ENCODE results near the gene COQ5.

Gene COQ5

DNA sequence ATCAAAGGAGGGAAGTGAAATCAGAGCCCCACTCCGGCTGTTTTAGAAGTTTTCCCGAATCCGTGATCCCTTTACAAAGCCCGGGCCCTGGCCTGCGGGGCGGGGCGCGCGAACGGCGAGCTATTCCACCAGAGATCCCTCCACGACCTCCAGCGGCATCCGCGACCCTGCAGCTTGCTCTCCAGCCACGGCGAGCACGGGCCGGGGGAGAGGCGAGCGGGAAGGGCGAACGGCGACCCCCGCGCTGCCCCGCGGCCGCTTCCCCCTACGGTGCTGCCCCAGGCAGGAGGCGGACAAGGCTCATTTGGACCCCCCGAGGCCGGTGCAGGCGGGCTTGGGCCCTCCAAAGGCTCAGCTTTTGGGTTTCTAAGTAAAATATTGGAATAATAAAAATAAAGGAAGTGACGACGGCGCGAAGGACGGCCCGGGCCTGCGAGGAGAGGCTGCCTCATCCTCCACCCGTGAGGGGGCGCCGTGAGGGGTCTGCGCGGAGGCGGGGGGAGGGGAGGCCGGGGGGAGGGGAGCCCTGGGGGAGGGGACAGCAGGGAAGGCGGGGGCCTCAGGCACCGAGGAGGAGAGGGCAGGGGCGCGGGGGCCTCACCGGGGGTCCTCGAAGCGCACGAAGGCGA is 60.0 kb downstream of the COQ5 start (continued):
- TF ChIP-seq, protein P1, sequence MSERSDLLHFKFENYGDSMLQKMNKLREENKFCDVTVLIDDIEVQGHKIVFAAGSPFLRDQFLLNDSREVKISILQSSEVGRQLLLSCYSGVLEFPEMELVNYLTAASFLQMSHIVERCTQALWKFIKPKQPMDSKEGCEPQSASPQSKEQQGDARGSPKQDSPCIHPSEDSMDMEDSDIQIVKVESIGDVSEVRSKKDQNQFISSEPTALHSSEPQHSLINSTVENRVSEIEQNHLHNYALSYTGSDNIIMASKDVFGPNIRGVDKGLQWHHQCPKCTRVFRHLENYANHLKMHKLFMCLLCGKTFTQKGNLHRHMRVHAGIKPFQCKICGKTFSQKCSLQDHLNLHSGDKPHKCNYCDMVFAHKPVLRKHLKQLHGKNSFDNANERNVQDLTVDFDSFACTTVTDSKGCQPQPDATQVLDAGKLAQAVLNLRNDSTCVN (tag by site-specific recombination; optimal IDR thresholded peaks at IDR 0.05), result peak; percentile 53
- TF ChIP-seq, protein P2, sequence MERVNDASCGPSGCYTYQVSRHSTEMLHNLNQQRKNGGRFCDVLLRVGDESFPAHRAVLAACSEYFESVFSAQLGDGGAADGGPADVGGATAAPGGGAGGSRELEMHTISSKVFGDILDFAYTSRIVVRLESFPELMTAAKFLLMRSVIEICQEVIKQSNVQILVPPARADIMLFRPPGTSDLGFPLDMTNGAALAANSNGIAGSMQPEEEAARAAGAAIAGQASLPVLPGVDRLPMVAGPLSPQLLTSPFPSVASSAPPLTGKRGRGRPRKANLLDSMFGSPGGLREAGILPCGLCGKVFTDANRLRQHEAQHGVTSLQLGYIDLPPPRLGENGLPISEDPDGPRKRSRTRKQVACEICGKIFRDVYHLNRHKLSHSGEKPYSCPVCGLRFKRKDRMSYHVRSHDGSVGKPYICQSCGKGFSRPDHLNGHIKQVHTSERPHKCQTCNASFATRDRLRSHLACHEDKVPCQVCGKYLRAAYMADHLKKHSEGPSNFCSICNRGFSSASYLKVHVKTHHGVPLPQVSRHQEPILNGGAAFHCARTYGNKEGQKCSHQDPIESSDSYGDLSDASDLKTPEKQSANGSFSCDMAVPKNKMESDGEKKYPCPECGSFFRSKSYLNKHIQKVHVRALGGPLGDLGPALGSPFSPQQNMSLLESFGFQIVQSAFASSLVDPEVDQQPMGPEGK (tag by site-specific recombination; IDR thresholded peaks at IDR 0.05), result 0 out of 2 replicates have a peak, but pooled peaks have one; percentile 12
- peak; percentile 84 for TF ChIP-seq ZNF341 (tag by site-specific recombination; IDR thresholded peaks at IDR 0.05; ENCODE audit: low read depth)
- TF ChIP-seq, protein P3, sequence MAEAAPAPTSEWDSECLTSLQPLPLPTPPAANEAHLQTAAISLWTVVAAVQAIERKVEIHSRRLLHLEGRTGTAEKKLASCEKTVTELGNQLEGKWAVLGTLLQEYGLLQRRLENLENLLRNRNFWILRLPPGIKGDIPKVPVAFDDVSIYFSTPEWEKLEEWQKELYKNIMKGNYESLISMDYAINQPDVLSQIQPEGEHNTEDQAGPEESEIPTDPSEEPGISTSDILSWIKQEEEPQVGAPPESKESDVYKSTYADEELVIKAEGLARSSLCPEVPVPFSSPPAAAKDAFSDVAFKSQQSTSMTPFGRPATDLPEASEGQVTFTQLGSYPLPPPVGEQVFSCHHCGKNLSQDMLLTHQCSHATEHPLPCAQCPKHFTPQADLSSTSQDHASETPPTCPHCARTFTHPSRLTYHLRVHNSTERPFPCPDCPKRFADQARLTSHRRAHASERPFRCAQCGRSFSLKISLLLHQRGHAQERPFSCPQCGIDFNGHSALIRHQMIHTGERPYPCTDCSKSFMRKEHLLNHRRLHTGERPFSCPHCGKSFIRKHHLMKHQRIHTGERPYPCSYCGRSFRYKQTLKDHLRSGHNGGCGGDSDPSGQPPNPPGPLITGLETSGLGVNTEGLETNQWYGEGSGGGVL (tag by site-specific recombination; IDR thresholded peaks at IDR 0.05), result peak; percentile 8; the same call in 1 of the 2 replicates
- TF ChIP-seq, protein P4, sequence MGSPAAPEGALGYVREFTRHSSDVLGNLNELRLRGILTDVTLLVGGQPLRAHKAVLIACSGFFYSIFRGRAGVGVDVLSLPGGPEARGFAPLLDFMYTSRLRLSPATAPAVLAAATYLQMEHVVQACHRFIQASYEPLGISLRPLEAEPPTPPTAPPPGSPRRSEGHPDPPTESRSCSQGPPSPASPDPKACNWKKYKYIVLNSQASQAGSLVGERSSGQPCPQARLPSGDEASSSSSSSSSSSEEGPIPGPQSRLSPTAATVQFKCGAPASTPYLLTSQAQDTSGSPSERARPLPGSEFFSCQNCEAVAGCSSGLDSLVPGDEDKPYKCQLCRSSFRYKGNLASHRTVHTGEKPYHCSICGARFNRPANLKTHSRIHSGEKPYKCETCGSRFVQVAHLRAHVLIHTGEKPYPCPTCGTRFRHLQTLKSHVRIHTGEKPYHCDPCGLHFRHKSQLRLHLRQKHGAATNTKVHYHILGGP (tag by site-specific recombination; IDR thresholded peaks at IDR 0.05), result no peak

DNA sequence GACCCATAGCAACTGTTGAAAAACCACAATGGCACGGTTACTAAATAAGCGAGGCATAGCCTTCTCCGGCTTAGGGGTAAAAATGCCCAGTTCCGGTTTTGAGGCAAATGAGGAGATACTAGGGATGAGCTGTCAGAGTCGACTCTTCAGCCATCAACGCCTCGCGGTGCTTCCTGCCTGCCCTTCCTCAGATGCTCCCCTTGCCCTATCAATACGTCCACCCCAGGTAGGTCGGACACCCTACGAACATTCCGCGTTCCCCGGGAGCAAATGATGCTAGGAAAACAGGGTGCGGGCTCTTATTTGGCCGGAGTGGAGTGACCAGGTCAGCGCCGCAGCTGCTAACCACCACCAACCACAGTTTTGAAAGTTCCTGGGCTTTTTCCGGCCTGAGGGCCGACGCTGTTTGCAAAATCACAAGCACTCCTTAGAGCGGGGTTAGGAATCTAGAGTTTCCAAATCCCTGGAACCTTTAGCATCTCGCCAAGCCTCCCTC is 60.6 kb downstream of the COQ5 start:
- Histone ChIP-seq H3K9me3 (ENCODE audit: control insufficient read depth, insufficient read depth, low read depth, low read length) (no peaks in the 10 kb centered on the region), H3K4me1 (ENCODE audit: control insufficient read depth, insufficient read depth, low read length) (peaks cover 10% of the 10 kb centered on the region; the same call in 1 of the 2 replicates), H3K4me3 (ENCODE audit: low read depth, low read length) (peak overlapping the region; percentile 96), H3K27ac (ENCODE audit: extremely low read depth, low read depth, low read length) (peak overlapping the region; percentile 99), H3K36me3 (ENCODE audit: control insufficient read depth in 2 of 2, insufficient read depth in 1 of 2, low read length in 2 of 2) (peaks cover 39 to 44% of the 10 kb centered on the region in 2 experiments)
- POLR2A ChIA-PET, result interaction anchor here (0.6 to 4.7 kb wide), 9 partner anchors 15 to 266 kb away, joined by 3 to 38 read pairs (median 5); partner anchors contain the start of genes COQ5, DYNLL1, POP5 and RNU4-2
- CTCF ChIA-PET, result interaction anchor here (0.6 to 1.6 kb wide), 14 partner anchors 10 to 517 kb away, joined by 3 to 12 read pairs (median 4); partner anchors contain the start of genes COX6A1 and SIRT4
- TF ChIP-seq ZEB2 (tag by site-specific recombination; IDR thresholded peaks at IDR 0.05), result no peak; the same call in 1 of the 2 replicates
- TF ChIP-seq BCL11A (tag by site-specific recombination; IDR thresholded peaks at IDR 0.05; ENCODE audit: low read depth), result 0 out of 2 replicates have a peak, but pooled peaks have one; percentile 27
- TF ChIP-seq SCRT2 (tag by site-specific recombination; IDR thresholded peaks at IDR 0.05), result 0 out of 2 replicates have a peak, but pooled peaks have one; percentile 25
- peak; percentile 56; the same call in 1 of the 2 replicates for TF ChIP-seq ZBTB17 (tag by site-specific recombination; IDR thresholded peaks at IDR 0.05)
- TF ChIP-seq ZNF837 (tag by site-specific recombination; IDR thresholded peaks at IDR 0.05), result no peak
- peak; percentile 37; the same call in 1 of the 2 replicates for TF ChIP-seq ZNF394 (tag by site-specific recombination; IDR thresholded peaks at IDR 0.05; ENCODE audit: borderline replicate concordance)
- TF ChIP-seq, protein P3 (tag by site-specific recombination; IDR thresholded peaks at IDR 0.05), result no peak
- no peak for TF ChIP-seq BCL11B (tag by site-specific recombination; IDR thresholded peaks at IDR 0.05; ENCODE audit: low read depth)
- TF ChIP-seq YY2 (tag by site-specific recombination; IDR thresholded peaks at IDR 0.05), result no peak
- TF ChIP-seq, protein P5, sequence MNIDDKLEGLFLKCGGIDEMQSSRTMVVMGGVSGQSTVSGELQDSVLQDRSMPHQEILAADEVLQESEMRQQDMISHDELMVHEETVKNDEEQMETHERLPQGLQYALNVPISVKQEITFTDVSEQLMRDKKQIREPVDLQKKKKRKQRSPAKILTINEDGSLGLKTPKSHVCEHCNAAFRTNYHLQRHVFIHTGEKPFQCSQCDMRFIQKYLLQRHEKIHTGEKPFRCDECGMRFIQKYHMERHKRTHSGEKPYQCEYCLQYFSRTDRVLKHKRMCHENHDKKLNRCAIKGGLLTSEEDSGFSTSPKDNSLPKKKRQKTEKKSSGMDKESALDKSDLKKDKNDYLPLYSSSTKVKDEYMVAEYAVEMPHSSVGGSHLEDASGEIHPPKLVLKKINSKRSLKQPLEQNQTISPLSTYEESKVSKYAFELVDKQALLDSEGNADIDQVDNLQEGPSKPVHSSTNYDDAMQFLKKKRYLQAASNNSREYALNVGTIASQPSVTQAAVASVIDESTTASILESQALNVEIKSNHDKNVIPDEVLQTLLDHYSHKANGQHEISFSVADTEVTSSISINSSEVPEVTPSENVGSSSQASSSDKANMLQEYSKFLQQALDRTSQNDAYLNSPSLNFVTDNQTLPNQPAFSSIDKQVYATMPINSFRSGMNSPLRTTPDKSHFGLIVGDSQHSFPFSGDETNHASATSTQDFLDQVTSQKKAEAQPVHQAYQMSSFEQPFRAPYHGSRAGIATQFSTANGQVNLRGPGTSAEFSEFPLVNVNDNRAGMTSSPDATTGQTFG (tag by site-specific recombination; IDR thresholded peaks at IDR 0.05; ENCODE audit: borderline replicate concordance), result no peak
- TF ChIP-seq ZNF600 (tag by site-specific recombination; IDR thresholded peaks at IDR 0.05), result peak; percentile 10; the same call in 1 of the 2 replicates
- 0 out of 2 replicates have a peak, but pooled peaks have one; percentile 21 for TF ChIP-seq ZNF366 (tag by site-specific recombination; conservative IDR thresholded peaks at IDR 0.05)
- TF ChIP-seq, protein P6, sequence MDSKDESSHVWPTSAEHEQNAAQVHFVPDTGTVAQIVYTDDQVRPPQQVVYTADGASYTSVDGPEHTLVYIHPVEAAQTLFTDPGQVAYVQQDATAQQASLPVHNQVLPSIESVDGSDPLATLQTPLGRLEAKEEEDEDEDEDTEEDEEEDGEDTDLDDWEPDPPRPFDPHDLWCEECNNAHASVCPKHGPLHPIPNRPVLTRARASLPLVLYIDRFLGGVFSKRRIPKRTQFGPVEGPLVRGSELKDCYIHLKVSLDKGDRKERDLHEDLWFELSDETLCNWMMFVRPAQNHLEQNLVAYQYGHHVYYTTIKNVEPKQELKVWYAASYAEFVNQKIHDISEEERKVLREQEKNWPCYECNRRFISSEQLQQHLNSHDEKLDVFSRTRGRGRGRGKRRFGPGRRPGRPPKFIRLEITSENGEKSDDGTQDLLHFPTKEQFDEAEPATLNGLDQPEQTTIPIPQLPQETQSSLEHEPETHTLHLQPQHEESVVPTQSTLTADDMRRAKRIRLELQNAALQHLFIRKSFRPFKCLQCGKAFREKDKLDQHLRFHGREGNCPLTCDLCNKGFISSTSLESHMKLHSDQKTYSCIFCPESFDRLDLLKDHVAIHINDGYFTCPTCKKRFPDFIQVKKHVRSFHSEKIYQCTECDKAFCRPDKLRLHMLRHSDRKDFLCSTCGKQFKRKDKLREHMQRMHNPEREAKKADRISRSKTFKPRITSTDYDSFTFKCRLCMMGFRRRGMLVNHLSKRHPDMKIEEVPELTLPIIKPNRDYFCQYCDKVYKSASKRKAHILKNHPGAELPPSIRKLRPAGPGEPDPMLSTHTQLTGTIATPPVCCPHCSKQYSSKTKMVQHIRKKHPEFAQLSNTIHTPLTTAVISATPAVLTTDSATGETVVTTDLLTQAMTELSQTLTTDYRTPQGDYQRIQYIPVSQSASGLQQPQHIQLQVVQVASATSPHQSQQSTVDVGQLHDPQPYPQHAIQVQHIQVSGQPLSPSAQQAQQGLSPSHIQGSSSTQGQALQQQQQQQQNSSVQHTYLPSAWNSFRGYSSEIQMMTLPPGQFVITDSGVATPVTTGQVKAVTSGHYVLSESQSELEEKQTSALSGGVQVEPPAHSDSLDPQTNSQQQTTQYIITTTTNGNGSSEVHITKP (tag by site-specific recombination; IDR thresholded peaks at IDR 0.05), result 0 out of 2 replicates have a peak, but pooled peaks have one; percentile 9
- no peak for TF ChIP-seq ZNF221 (tag by site-specific recombination; IDR thresholded peaks at IDR 0.05; ENCODE audit: borderline replicate concordance)
